Endothelial cell of coronary artery (primary cell): ENCODE measurements around the gene OR51I1. TPM values are rescaled to one million over a fixed set of nuclear protein-coding genes. Genes with fewer than 3 reads are reported as not detected.

Source experiments
- total RNA-seq: library from RNA; depleted of rRNA; stranded (reverse); fragments of >200 nt; gene quantifications from 2 replicates; pipeline ENCODE4 v1.2.3, GENCODE V29; 2014

OR51I1 gene, protein sequence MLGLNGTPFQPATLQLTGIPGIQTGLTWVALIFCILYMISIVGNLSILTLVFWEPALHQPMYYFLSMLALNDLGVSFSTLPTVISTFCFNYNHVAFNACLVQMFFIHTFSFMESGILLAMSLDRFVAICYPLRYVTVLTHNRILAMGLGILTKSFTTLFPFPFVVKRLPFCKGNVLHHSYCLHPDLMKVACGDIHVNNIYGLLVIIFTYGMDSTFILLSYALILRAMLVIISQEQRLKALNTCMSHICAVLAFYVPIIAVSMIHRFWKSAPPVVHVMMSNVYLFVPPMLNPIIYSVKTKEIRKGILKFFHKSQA
- not detected in 2 replicates for total RNA-seq

DNA sequence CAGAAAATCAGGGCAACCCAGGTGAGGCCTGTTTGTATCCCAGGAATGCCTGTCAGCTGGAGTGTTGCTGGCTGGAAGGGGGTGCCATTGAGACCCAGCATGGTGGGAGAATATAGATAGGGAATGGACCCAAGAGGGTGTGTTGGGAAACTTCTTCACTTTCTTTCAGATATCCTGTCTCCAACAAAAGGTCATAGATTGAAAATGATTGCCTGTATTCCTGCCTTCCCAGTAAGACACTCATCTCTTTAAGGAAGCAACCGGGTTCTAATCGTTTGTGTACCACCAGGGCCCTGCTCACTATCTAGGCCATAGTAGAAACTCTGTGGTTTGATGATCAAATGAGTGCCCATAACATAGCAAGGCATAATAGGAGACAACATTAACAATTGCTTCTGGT is at the start of gene OR51I1:
Gene OR51I1 (minus strand): TSS at position 101 of the 400 bp plus-strand sequence. CDS start 0 bp downstream, at position 101.

DNA sequence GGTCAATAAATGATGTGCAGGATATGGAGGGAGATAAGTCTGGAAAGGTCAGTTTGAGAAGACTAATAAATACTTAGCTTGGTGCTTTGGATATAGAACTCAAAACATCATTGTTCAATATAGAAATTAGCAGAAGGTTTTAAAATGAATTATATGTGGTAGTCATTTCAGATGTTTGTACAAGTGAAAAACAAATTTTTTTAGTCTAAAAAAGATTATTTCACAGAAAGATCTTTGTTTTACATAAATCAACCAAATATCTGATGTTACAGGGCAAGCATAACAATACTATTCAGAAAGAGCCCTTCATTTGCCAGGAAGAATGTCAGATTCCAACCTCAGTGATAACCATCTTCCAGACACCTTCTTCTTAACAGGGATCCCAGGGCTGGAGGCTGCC is 47.1 kb upstream of the OR51I1 start, which contains the start of gene OR52D1:
Gene OR52D1 (plus strand): TSS at position 301 of the 400 bp plus-strand sequence. CDS start 22 bp downstream, at position 323.

DNA sequence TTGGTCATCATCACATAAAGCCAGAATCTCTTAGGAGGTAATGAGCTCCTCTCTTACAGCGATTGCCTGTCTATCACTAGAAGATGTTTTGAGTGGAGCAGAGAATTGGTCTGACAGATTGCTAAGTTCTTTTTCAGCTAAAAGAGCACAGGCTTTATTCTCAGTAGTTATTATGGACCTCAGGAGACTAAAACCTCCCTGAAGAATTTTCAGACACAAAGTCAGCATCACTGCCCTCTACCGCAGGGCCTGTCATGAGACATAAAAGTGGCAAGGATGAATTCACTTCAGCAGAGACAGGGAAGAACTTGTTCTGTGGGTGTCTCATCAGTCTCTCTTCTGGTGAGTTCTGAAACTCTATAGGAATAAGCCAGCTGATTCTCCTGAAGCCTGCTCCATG is 7.7 kb upstream of the OR51I1 start, which contains the start of gene OR51I2:
Gene OR51I2 (plus strand): TSS at position 301 of the 400 bp plus-strand sequence. CDS start 4,166 bp downstream, outside the sequence.

DNA sequence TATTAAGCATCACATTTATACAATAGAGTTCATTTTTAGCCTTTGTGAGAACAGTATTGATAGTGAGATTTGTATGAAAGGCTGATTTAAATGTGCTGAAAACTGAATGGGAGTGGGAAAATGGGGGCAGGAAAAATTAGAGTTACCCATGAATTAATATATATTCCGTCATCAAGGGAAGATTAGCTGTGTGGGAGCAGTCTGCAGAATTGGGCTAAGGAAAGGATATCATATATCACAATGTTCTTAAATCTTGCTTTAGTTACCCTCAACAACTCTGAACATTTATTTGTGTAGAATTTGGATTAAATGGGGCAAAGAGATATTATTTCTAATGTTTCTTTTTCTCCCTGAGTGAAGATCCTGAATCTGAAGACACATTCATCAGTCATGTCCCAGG is 19.5 kb downstream of the OR51I1 start, which contains the start of gene OR51Q1:
Gene OR51Q1 (plus strand): TSS at position 301 of the 400 bp plus-strand sequence. CDS start 90 bp downstream, at position 391.

Other genes with a start within 250 kb of the OR51I1 start
- not detected in 2 replicates for gene OR51V1, start 240.8 kb downstream of the OR51I1 start, total RNA-seq
- not detected in 2 replicates for gene HBB, start 214.4 kb downstream of the OR51I1 start, total RNA-seq
- not detected in 2 replicates for gene HBD, start 207.0 kb downstream of the OR51I1 start, total RNA-seq
- gene HBG1, start 191.7 kb downstream of the OR51I1 start, total RNA-seq: not detected in 2 replicates
- 0.18 TPM in 1 of 2 replicates, not detected in the other for gene HBG2, start 186.7 kb downstream of the OR51I1 start, total RNA-seq
- 0.18 TPM in 1 of 2 replicates, not detected in the other for gene HBE1, start 171.6 kb downstream of the OR51I1 start, total RNA-seq
- not detected in 2 replicates for gene OR51B4, start 139.6 kb downstream of the OR51I1 start, total RNA-seq
- not detected in 2 replicates for gene OR51B2, start 117.2 kb downstream of the OR51I1 start, total RNA-seq
- gene OR51B5, start 98.0 kb downstream of the OR51I1 start, total RNA-seq: not detected in 2 replicates
- gene OR51B6, start 90.0 kb downstream of the OR51I1 start, total RNA-seq: not detected in 2 replicates
- gene OR51M1, start 57.7 kb downstream of the OR51I1 start, total RNA-seq: not detected in 2 replicates
- not detected in 2 replicates for gene OR51Q1, start 19.4 kb downstream of the OR51I1 start, total RNA-seq
- gene OR51I2, start 7.8 kb upstream of the OR51I1 start, total RNA-seq: not detected in 2 replicates
- not detected in 2 replicates for gene OR52D1, start 47.2 kb upstream of the OR51I1 start, total RNA-seq
- gene UBQLN3, start 68.4 kb upstream of the OR51I1 start, total RNA-seq: 0.09 TPM in 1 of 2 replicates, not detected in the other
- under 0.01 TPM in 1 of 2 replicates, not detected in the other for gene UBQLNL, start 75.2 kb upstream of the OR51I1 start, total RNA-seq
- gene OR52H1, start 107.0 kb upstream of the OR51I1 start, total RNA-seq: 0.18 and 0.19 TPM in 2 replicates
- gene OR52B6, start 139.4 kb upstream of the OR51I1 start, total RNA-seq: not detected in 2 replicates
- 0.81 and 1.2 TPM in 2 replicates for gene TRIM6, start 155.1 kb upstream of the OR51I1 start, total RNA-seq
- gene TRIM34, start 183.5 kb upstream of the OR51I1 start, total RNA-seq: 7.8 and 14.8 TPM in 2 replicates
- 57.2 and 79.3 TPM in 2 replicates for gene TRIM5, start 243.6 kb upstream of the OR51I1 start, total RNA-seq
- 107 and 112 TPM in 2 replicates for gene TRIM22, start 248.3 kb upstream of the OR51I1 start, total RNA-seq